Measurements from ENCODE around the gene EHF. TPM values are rescaled to one million over a fixed set of nuclear protein-coding genes. Genes with fewer than 3 reads are reported as not detected.

Gene EHF
- total RNA-seq, 1 donor from 2014 or later, result not detected

GRCh38 chr11:34659096-34659733 is 38.3 kb downstream of the EHF start:
- no peak for TF ChIP-seq CTCF (IDR thresholded peaks at IDR 0.05; ENCODE audit: unreplicated experiment)
- Mint-ChIP-seq H3K4me1 (ENCODE audit: unreplicated experiment) (no peaks in the 10 kb centered on the region), H3K4me3 (ENCODE audit: unreplicated experiment) (no peak overlapping the region), H3K27me3 (ENCODE audit: unreplicated experiment) (no peaks in the 10 kb centered on the region), H3K9me3 (ENCODE audit: unreplicated experiment) (no peaks in the 10 kb centered on the region), H3K27ac (ENCODE audit: unreplicated experiment) (no peak overlapping the region), H3K36me3 (ENCODE audit: low read depth, unreplicated experiment) (no peaks in the 10 kb centered on the region)
- no peak for DNase-seq (ENCODE audit: low spot score)

- no peak for TF ChIP-seq CTCF (IDR thresholded peaks at IDR 0.05; ENCODE audit: unreplicated experiment)
- H3K4me3 Mint-ChIP-seq (ENCODE audit: unreplicated experiment), result no peak overlapping the region
- H3K27ac Mint-ChIP-seq (ENCODE audit: unreplicated experiment), result no peak overlapping the region
- no peak for DNase-seq (ENCODE audit: low spot score)
- H3K27me3 Mint-ChIP-seq (ENCODE audit: unreplicated experiment), result no peaks in the 10 kb centered on the region
- no peaks in the 10 kb centered on the region for H3K4me1 Mint-ChIP-seq (ENCODE audit: unreplicated experiment)
- no peaks in the 10 kb centered on the region for H3K36me3 Mint-ChIP-seq (ENCODE audit: low read depth, unreplicated experiment)
- H3K9me3 Mint-ChIP-seq (ENCODE audit: unreplicated experiment), result no peaks in the 10 kb centered on the region
Observed at GRCh38 chr11:34665077-34665835, 44.4 kb downstream of the EHF start.

GRCh38 chr11:34667810-34668582 is 47.1 kb downstream of the EHF start:
- H3K4me1 Mint-ChIP-seq (ENCODE audit: unreplicated experiment), result peaks cover 12% of the 10 kb centered on the region

GRCh38 chr11:34668583-34669053 is 47.7 kb downstream of the EHF start:
- H3K9me3 Mint-ChIP-seq (ENCODE audit: unreplicated experiment), result no peaks in the 10 kb centered on the region
- no peak overlapping the region for H3K27ac Mint-ChIP-seq (ENCODE audit: unreplicated experiment)
- H3K27me3 Mint-ChIP-seq (ENCODE audit: unreplicated experiment), result no peaks in the 10 kb centered on the region
- no peak for DNase-seq (ENCODE audit: low spot score)
- TF ChIP-seq CTCF (IDR thresholded peaks at IDR 0.05; ENCODE audit: unreplicated experiment), result no peak
- H3K4me1 Mint-ChIP-seq (ENCODE audit: unreplicated experiment), result peaks cover 12% of the 10 kb centered on the region
- H3K36me3 Mint-ChIP-seq (ENCODE audit: low read depth, unreplicated experiment), result no peaks in the 10 kb centered on the region
- no peak overlapping the region for H3K4me3 Mint-ChIP-seq (ENCODE audit: unreplicated experiment)

More at GRCh38 chr11:34667810-34668582, 47.1 kb downstream of the EHF start:
- TF ChIP-seq CTCF (IDR thresholded peaks at IDR 0.05; ENCODE audit: unreplicated experiment), result no peak
- no peaks in the 10 kb centered on the region for H3K36me3 Mint-ChIP-seq (ENCODE audit: low read depth, unreplicated experiment)
- H3K27ac Mint-ChIP-seq (ENCODE audit: unreplicated experiment), result no peak overlapping the region
- H3K9me3 Mint-ChIP-seq (ENCODE audit: unreplicated experiment), result no peaks in the 10 kb centered on the region
- no peaks in the 10 kb centered on the region for H3K27me3 Mint-ChIP-seq (ENCODE audit: unreplicated experiment)
- no peak overlapping the region for H3K4me3 Mint-ChIP-seq (ENCODE audit: unreplicated experiment)
- no peak for DNase-seq (ENCODE audit: low spot score)

All from endothelial cell (in vitro differentiated cells).